ENCODE results near the gene AAMP.

DNA sequence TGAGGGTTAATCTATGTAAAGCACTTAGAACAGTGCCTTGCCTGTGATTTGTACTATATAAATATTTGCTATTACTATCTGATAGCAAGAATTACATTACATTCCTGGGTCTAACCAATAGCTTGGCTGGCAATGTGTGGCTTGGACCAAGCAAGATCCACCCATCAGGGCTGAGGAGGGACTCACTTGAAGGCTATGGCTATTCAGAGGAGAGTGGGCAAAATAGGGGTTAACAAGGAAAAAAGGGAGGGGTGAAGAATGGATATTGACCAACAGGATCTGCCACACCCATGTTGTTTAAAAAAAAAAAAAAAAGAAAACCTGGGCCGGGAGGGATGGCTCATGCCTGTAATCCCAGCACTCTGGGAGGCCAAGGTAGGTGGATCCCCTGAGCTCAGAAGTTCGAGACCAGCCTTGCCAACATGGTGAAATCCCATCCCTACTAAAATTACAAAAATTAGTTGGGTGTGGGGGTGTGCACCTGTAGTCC is 42.4 kb upstream of the AAMP start:
- TF ChIP-seq CTCF (IDR thresholded peaks at IDR 0.05; ENCODE audit: low read depth, low read length), result no peak
- TF ChIP-seq POLR2A (IDR thresholded peaks at IDR 0.05; ENCODE audit: extremely low read depth, insufficient read length), result no peak
- TF ChIP-seq MYC (IDR thresholded peaks at IDR 0.05; ENCODE audit: low read depth, low read length), result no peak

All from NB4 (cell line).